Skeletal muscle tissue (tissue), 4 donors: ENCODE data around the gene AFTPH. TPM values are rescaled to one million over a fixed set of nuclear protein-coding genes. Genes with fewer than 3 reads are reported as not detected.

Experiments
- H3K27ac ChIP-seq: one replicate; pipeline ENCODE4 v1.7.0; 2013; ENCODE audit warnings: mild to moderate bottlenecking, low read depth, low read length, inconsistent platforms
- H3K27me3 ChIP-seq, 3 donors: one replicate each; pipeline ENCODE4 v1.7.0; 2013; ENCODE audit warnings: low read length in 3 of 3; ENCODE audit not compliant: control insufficient read depth in 3 of 3, insufficient read depth in 3 of 3
- H3K36me3 ChIP-seq, 3 donors: one replicate each; pipeline ENCODE4 v1.7.0; 2013; ENCODE audit warnings: low read length in 3 of 3; ENCODE audit not compliant: control insufficient read depth in 3 of 3, insufficient read depth in 3 of 3
- H3K4me1 ChIP-seq, 3 donors: one replicate each; pipeline ENCODE4 v1.7.0; 2013; ENCODE audit warnings: low read length in 3 of 3, mild to moderate bottlenecking in 3 of 3; ENCODE audit not compliant: control insufficient read depth in 3 of 3, insufficient read depth in 3 of 3
- H3K4me3 ChIP-seq, 3 donors: one replicate each; pipeline ENCODE4 v1.7.0; 2013; ENCODE audit warnings: low read length in 3 of 3
- H3K9ac ChIP-seq, 3 donors: one replicate each; pipeline ENCODE4 v1.7.0; 2013; ENCODE audit warnings: low read length in 3 of 3, mild to moderate bottlenecking in 3 of 3, moderate library complexity in 2 of 3, low read depth in 1 of 3
- H3K9me3 ChIP-seq, 3 donors: one replicate each; pipeline ENCODE4 v1.7.0; 2013; ENCODE audit warnings: low read length in 3 of 3; ENCODE audit not compliant: control insufficient read depth in 3 of 3
- total RNA-seq: library from RNA; depleted of rRNA; stranded (reverse); fragments of >200 nt; gene quantifications from one replicate; pipeline ENCODE4 v1.2.3, GENCODE V29; 2014
- donor health status: Osteomylitis.

AFTPH gene
- total RNA-seq, 1 donor from 2014 or later, result 36.0 TPM

DNA sequence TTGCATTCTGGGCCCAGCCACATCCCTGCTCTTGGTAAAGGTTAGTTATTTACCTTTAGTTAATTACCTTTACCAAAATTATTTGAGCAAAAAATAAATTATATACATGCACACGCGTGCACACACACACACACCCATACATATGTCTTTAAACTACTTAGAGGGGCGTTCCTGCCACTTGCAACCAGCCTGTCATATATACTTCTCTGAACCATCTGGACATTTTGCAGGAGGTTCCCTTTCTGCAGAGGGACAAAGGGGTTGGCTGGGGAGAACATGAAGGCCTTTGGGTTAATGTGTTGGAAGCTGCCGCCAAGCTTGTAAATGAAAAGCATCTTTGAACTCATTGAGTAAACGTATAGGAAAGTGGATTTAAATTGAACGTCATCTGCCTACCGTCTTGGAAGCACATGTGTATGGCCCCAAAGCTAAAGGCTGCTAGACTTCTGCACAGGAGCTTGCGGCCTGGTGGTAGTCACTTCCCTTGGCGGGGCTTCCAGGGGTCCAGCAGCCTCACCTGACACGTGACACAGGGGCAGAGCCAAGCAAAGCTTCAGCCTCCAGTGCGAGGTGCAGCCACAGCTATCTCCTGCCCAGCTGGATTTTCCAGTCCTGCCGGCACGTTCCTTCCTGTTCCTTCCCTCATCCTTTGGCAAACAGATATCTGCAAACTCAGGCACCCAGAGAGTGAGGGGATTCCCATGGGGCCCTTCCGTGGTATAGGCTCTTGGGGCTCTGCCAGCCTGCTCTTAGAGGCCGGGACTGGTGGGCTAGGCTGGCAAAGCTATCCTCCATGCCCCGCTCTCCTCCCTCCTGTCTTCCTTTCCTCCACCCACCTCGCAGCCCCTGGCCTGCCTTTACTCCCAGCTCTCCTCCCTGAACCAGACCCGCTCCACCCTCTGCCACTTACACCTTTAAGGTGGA is 83.5 kb downstream of the AFTPH start:
- Histone ChIP-seq H3K27ac (no peak overlapping the region), H3K27me3 (no peaks in the 10 kb centered on the region), H3K4me3 (peak overlapping the region in 1 of 3 donors; percentile 32), H3K9ac (no peak overlapping the region), H3K4me1 (peaks cover 14 to 26% (median 17%) of the 10 kb centered on the region in 3 donors), H3K9me3 (no peaks in the 10 kb centered on the region), H3K36me3 (no peaks in the 10 kb centered on the region)

DNA sequence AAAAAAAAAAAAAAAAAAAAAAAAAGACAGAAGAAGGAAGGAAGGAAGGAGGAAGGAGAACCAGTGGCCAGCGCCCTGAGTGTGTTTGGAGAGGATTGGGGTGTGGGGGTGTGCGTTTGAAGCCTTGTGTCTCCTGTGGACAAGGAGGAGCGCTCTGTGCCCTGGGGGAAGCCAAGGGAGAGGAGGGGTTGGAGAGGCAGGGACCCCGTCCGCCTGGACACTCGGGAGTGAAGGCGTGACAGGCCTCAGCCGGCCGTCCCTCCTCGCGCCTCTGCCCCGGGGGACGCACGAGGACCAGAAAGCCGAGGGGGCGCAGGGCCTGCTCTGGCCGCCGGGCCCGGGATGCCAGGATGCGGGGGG is 84.7 kb downstream of the AFTPH start:
- H3K36me3 ChIP-seq, result no peaks in the 10 kb centered on the region
- peaks cover 14 to 26% (median 17%) of the 10 kb centered on the region in 3 donors for H3K4me1 ChIP-seq
- H3K27ac ChIP-seq, result peak overlapping the region; percentile 30
- no peaks in the 10 kb centered on the region for H3K27me3 ChIP-seq
- H3K9me3 ChIP-seq, result no peaks in the 10 kb centered on the region
- peak overlapping the region; percentile 51 to 64 (median 64) for H3K4me3 ChIP-seq
- H3K9ac ChIP-seq, result peak overlapping the region; percentile 38 to 85 (median 74)

DNA sequence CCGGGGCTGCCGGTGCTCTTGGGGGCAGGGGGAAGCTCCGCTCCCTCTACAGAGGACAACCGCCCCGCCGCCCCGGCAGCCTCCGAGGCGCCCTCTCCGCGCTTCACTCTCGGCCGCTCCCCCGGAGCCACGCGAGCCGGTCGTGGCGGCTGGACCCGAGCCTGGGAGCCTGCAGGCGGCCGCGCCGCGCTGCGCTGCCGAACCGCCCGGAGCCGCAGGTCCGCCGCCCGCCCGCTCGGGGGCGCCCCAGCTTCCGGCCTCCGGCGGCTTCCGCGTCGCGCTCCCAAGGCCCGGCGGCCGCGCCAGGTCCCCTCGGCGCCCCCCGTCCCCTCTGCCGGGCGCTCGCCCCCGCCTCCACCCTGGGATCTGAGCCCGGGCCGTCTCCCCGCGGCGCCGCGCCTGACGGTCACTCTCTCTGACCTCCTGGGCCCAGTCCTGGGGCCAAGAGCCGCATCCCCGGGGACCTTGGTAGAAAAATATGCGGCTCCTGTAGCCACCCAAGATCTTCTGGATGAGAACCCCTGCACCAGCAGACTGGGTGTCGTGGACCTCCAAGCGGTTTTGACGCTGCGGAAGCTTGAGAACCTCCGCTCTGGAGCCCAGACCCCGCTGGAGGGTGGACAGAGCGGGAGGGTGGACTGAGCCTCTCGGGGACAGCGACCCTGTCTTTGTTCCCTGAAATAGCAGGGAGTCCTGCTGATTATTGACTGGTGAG is 85.3 kb downstream of the AFTPH start:
- Histone ChIP-seq H3K36me3 (no peaks in the 10 kb centered on the region), H3K9ac (peak overlapping the region; percentile 75 to 85 (median 82)), H3K4me3 (peak overlapping the region; percentile 59 to 77 (median 71)), H3K27ac (peak overlapping the region; percentile 72), H3K9me3 (no peaks in the 10 kb centered on the region), H3K4me1 (peaks cover 14 to 25% (median 17%) of the 10 kb centered on the region in 3 donors), H3K27me3 (no peaks in the 10 kb centered on the region)

DNA sequence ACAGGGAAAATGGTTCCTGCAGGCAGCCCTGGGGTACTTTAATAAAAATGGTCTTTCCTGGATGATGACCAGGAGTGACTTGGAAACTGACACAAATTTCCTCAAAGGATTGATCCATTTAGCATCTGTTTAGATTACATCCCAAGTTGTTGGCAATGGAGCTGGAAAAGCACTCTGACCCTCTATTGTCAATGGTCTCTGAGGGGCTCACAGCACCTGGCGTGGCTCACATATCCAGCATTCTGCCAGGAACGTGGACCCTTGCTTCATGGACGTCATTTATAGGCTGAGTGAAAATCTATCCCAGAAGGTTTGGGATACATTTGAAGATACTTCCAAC is 85.8 kb downstream of the AFTPH start:
- no peaks in the 10 kb centered on the region for H3K9me3 ChIP-seq
- no peaks in the 10 kb centered on the region for H3K36me3 ChIP-seq
- peak overlapping the region; percentile 72 for H3K27ac ChIP-seq
- H3K9ac ChIP-seq, result peak overlapping the region; percentile 75 to 85 (median 82)
- peaks cover 14 to 20% (median 15%) of the 10 kb centered on the region in 3 donors for H3K4me1 ChIP-seq
- no peaks in the 10 kb centered on the region for H3K27me3 ChIP-seq
- peak overlapping the region; percentile 59 to 77 (median 71) for H3K4me3 ChIP-seq

DNA sequence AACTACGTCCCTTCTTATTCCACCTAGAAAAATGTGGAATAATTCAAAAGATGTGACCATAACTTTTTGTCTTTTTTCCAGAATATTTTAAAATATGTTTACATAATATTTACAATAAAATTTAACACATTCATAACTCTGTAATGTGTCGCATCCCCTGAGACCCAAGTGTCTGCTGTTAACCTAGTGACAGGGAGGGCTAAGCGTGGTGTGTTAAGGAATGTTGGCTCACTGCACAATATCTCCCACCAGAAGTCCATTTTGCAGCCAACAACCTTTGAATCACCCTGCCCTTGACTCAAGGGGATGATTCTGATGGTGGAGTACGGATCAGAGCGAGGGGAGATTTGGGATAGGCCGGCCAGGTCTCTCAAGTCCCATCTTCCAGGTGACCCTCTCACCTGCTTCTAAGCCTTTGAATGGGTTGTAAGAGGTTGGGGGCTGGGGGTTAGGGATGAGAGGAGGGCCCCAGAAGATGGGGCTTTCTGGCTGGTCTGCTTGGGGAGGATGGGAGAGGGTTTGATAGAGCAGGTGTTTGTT is 86.3 kb downstream of the AFTPH start:
- H3K27ac ChIP-seq, result no peak overlapping the region
- H3K9ac ChIP-seq, result no peak overlapping the region
- H3K4me1 ChIP-seq, result peaks cover 11 to 19% (median 14%) of the 10 kb centered on the region in 3 donors
- H3K9me3 ChIP-seq, result no peaks in the 10 kb centered on the region
- H3K27me3 ChIP-seq, result no peaks in the 10 kb centered on the region
- H3K36me3 ChIP-seq, result no peaks in the 10 kb centered on the region
- H3K4me3 ChIP-seq, result no peak overlapping the region

DNA sequence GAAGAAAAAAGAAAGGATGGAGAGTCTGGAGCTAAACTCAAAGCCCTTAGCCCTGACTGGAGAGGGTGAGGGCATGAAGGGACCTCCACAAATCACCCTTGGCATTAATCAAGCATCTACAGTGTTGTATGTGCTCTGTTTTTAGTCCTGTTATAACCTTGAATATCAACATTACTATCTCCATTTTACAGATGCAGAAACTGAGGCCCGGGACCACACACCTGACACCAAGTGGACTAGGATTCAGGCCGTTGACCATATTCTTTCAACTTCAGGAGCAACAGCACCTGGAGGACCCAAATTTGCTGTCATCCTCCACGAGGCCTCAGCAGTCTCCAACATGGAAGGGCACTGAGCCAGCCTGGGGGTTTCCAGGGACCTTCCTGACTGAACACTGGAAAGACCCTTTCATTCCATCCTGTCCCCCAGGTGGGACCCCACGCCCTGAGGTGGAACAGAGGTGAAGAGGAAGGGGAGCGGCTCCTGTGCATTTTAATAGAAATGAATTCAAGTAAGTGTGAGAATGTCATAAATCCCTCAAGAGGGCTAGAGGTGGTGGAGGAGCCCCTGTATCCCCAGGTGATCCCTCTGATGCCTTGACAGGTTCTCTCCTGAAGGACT is 88.6 kb downstream of the AFTPH start:
- peaks cover 5 to 10% (median 7%) of the 10 kb centered on the region in 3 donors for H3K4me1 ChIP-seq
- no peaks in the 10 kb centered on the region for H3K36me3 ChIP-seq
- no peak overlapping the region for H3K9ac ChIP-seq
- no peaks in the 10 kb centered on the region for H3K27me3 ChIP-seq
- no peak overlapping the region for H3K4me3 ChIP-seq
- no peaks in the 10 kb centered on the region for H3K9me3 ChIP-seq
- H3K27ac ChIP-seq, result no peak overlapping the region

DNA sequence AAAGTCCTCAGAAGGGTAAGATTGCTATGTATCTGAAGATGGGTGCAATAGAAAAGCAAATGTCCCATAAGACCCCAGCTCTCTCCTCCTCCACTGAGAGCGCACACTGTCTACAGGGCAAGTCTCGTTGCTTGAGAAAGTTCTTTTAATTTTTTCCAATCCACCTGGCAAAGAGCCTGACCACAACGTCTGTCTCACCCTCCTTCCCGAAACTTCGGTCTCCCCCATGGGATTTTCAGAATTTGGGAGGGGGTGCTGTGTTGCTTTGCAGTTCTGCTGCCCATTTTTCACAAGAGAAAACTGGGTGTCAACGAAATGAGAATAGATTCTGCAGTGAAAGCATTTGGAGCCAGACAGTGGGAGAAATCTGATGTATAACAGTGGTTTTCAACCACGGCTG is 89.1 kb downstream of the AFTPH start:
- no peaks in the 10 kb centered on the region for H3K27me3 ChIP-seq
- H3K4me1 ChIP-seq, result peaks cover 5 to 9% (median 7%) of the 10 kb centered on the region in 3 donors
- no peak overlapping the region for H3K9ac ChIP-seq
- no peaks in the 10 kb centered on the region for H3K9me3 ChIP-seq
- H3K36me3 ChIP-seq, result no peaks in the 10 kb centered on the region
- no peak overlapping the region for H3K4me3 ChIP-seq
- H3K27ac ChIP-seq, result no peak overlapping the region

DNA sequence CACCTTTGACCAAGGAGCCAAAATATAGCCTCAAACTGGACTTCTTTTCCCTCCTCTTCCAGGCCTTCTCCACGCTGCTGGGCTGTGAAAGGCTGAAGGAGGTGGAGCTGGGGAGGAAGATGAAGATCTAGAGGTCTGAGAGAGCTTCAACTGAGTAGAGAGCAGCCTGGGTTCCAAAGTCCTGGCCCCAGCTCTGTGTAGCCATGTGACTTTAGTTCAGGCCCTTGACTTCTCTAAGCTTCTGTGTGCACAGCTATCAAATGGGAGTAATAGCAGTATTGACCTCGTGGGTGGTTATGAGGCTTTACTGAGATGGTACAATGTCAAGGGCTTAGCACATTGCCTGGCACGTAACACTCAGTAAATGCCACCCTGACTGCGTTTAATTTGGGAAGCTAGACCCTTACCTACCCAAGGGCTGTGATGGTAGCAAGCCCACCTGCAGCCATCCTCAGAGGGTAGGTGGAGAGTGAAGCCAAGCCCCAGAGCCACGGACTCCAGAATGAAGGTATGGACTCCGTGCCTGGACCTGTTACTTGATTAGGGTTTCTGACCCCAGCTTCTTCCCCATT is 91.2 kb downstream of the AFTPH start:
- no peaks in the 10 kb centered on the region for H3K36me3 ChIP-seq
- no peak overlapping the region for H3K9ac ChIP-seq
- no peaks in the 10 kb centered on the region for H3K9me3 ChIP-seq
- H3K4me3 ChIP-seq, result no peak overlapping the region
- H3K4me1 ChIP-seq, result no peaks in the 10 kb centered on the region
- no peaks in the 10 kb centered on the region for H3K27me3 ChIP-seq
- H3K27ac ChIP-seq, result no peak overlapping the region

DNA sequence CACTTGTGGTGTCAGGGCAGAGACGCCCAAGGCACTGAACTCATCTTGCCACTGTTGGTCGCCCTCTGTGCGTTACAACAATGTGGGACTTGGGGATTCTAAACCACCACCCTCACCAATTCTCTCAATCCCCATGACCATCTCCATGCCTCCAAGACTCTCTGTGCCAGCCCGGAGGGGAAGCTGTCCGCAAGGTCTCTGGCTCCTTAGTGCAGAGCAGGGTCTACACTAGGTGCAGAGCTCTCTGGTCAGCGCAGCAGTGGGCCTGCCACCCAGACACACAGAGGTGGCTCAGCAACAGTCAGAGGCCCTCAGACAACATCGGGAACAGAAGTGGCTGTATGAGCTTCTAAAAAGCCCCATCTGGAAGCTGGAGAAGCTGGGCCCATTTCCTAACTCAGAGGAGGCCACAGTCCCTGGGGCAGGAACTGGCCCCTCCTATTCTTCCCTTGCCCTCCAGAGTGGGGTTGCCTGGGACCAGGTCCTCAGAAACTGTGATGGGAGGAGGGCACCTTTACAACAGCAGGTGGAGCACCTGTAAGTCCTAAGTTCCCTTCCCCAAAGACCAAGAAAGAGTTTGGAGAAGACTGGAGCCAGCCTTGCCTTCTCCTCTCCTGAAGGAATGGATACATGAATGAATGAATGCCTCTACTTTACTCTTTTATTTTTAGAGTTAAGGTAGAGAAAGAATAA is 91.9 kb downstream of the AFTPH start:
- no peaks in the 10 kb centered on the region for H3K4me1 ChIP-seq
- no peak overlapping the region for H3K27ac ChIP-seq
- no peak overlapping the region for H3K4me3 ChIP-seq
- no peaks in the 10 kb centered on the region for H3K27me3 ChIP-seq
- no peaks in the 10 kb centered on the region for H3K36me3 ChIP-seq
- H3K9ac ChIP-seq, result no peak overlapping the region
- H3K9me3 ChIP-seq, result no peaks in the 10 kb centered on the region
